ENCODE data around the gene ACBD6.

GRCh38 chr1:180253585-180254495 lies 248.5 kb downstream of the ACBD6 start:
- TF ChIP-seq CTCF (IDR thresholded peaks at IDR 0.05; ENCODE audit: low read depth, low read length, poor library complexity, severe bottlenecking) (no peak), EZH2phosphoT487 (IDR thresholded peaks at IDR 0.05; ENCODE audit: borderline replicate concordance, low read length) (no peak)

Data from DOHH2 (cell line).